HepG2 (cell line): ENCODE data around the gene HSCB. TPM values are rescaled to one million over a fixed set of nuclear protein-coding genes. Genes with fewer than 3 reads are reported as not detected.

Experiments
- CEBPB ChIP-seq: IDR thresholded peaks from 2 replicates; pipeline ENCODE4 v1.6.1; 2011; ENCODE audit warnings: low read depth, low read length, improper control_type of control experiment, borderline replicate concordance
- DBP ChIP-seq: sonication (generic); formaldehyde crosslinking; IDR thresholded peaks from 2 replicates; pipeline ENCODE4 v1.4.0; 2020; ENCODE audit warnings: missing genetic modification reagents; ENCODE audit errors: not compliant biosample characterization
- DMAP1 ChIP-seq: IDR thresholded peaks from 2 replicates; pipeline ENCODE4 v1.6.1; 2016
- EEA1 ChIP-seq: sonication (generic); formaldehyde crosslinking; IDR thresholded peaks from 2 replicates; pipeline ENCODE4 v1.5.1; 2020; ENCODE audit warnings: mild to moderate bottlenecking, missing genetic modification reagents, borderline replicate concordance
- FIP1L1 ChIP-seq: fragments of 200-400 bp; formaldehyde crosslinking; IDR thresholded peaks from 2 replicates; pipeline ENCODE4 v1.6.1; 2018; ENCODE audit warnings: low read depth, mild to moderate bottlenecking, low read length, moderate library complexity, borderline replicate concordance; ENCODE audit not compliant: insufficient read depth
- FOXK1 ChIP-seq: sonication (generic); formaldehyde crosslinking; IDR thresholded peaks from 2 replicates; pipeline ENCODE4 v1.4.0; 2020; ENCODE audit warnings: low read depth, missing genetic modification reagents, borderline replicate concordance
- FOXO1 ChIP-seq: sonication (generic); formaldehyde crosslinking; IDR thresholded peaks from 2 replicates; pipeline ENCODE4 v1.4.0; 2020; ENCODE audit warnings: missing genetic modification reagents
- GMEB1 ChIP-seq: sonication (generic); formaldehyde crosslinking; IDR thresholded peaks from 2 replicates; pipeline ENCODE4 v1.5.1; 2020; ENCODE audit warnings: missing genetic modification reagents, mild to moderate bottlenecking, borderline replicate concordance
- GMEB2 ChIP-seq: IDR thresholded peaks from 2 replicates; pipeline ENCODE4 v1.6.1; 2016; ENCODE audit warnings: missing biosample characterization, missing genetic modification reagents, low read depth
- HDAC2 ChIP-seq: sonication (generic); formaldehyde crosslinking; IDR thresholded peaks from 2 replicates; pipeline ENCODE4 v1.4.0; 2020; ENCODE audit warnings: missing genetic modification reagents
- HOXA3 ChIP-seq: sonication (generic); formaldehyde crosslinking; IDR thresholded peaks from 2 replicates; pipeline ENCODE4 v1.5.0; 2020; ENCODE audit warnings: missing genetic modification reagents
- MIER3 ChIP-seq: IDR thresholded peaks from 2 replicates; pipeline ENCODE4 v1.6.1; 2016; ENCODE audit warnings: missing compliant biosample characterization, borderline replicate concordance
- NR2C2 ChIP-seq: sonication (generic); formaldehyde crosslinking; IDR thresholded peaks from 2 replicates; pipeline ENCODE4 v1.4.0; 2020; ENCODE audit warnings: missing genetic modification reagents, mild to moderate bottlenecking, moderate library complexity, borderline replicate concordance
- PPARG ChIP-seq: conservative IDR thresholded peaks from 2 replicates; pipeline ENCODE4 v1.6.1; 2016; ENCODE audit warnings: missing biosample characterization, missing genetic modification reagents
- SMARCE1 ChIP-seq: fragments of 450-650 bp; IDR thresholded peaks from 2 replicates; pipeline ENCODE4 v1.6.1; 2017; ENCODE audit warnings: borderline replicate concordance
- SOX6 ChIP-seq, 2 experiments: fragments of 450-650 bp in 1 of 2; sonication (generic) in 1 of 2; formaldehyde crosslinking in 1 of 2; IDR thresholded peaks; 2 replicates each; pipeline versions ENCODE4 v1.4.0 to v1.6.1; 2017 to 2020; ENCODE audit warnings: antibody characterized with exemption in 1 of 2, mild to moderate bottlenecking in 1 of 2, missing genetic modification reagents in 1 of 2
- SUZ12 ChIP-seq: fragments of 150-350 bp; IDR thresholded peaks from 2 replicates; pipeline ENCODE4 v1.6.1; 2014; ENCODE audit warnings: low read depth, low read length
- TRIM24 ChIP-seq: sonication (generic); formaldehyde crosslinking; IDR thresholded peaks from 2 replicates; pipeline ENCODE4 v1.8.0; 2022; ENCODE audit warnings: mild to moderate bottlenecking, missing genetic modification reagents
- WIZ ChIP-seq: sonication (generic); formaldehyde crosslinking; IDR thresholded peaks from 2 replicates; pipeline ENCODE4 v1.5.1; 2020; ENCODE audit warnings: mild to moderate bottlenecking, missing genetic modification reagents
- ZNF24 ChIP-seq: fragments of 450-650 bp; IDR thresholded peaks from 2 replicates; pipeline ENCODE4 v1.6.1; 2017; ENCODE audit warnings: antibody characterized with exemption, mild to moderate bottlenecking
- ZNF276 ChIP-seq: sonication (generic); formaldehyde crosslinking; IDR thresholded peaks from 2 replicates; pipeline ENCODE4 v1.4.0; 2020; ENCODE audit warnings: mild to moderate bottlenecking, low read depth, missing genetic modification reagents
- ZSCAN22 ChIP-seq: sonication (generic); formaldehyde crosslinking; IDR thresholded peaks from 2 replicates; pipeline ENCODE4 v1.4.0; 2020; ENCODE audit warnings: mild to moderate bottlenecking, missing genetic modification reagents
- ZSCAN31 ChIP-seq: sonication (generic); formaldehyde crosslinking; IDR thresholded peaks from 2 replicates; pipeline ENCODE4 v1.5.0; 2020; ENCODE audit warnings: low read depth, mild to moderate bottlenecking, missing genetic modification reagents
- polyA plus RNA-seq, 8 experiments: library from polyadenylated mRNA; depleted of rRNA in 3 of 8; stranded (reverse) in 7 of 8; unstranded in 1 of 8; fragments of >200 nt; fragmentation: Illumina TruSeq in 4 of 8; extraction: Trizol in 4 of 8; gene quantifications; 2 replicates each; pipeline versions ENCODE4 v1.2.1 to v1.2.3, GENCODE V29; 2011 to 2016; ENCODE audit warnings: low read depth in 4 of 8, missing spikeins in 1 of 8, mixed read lengths in 1 of 8; ENCODE audit not compliant: insufficient read depth in 1 of 8
- total RNA-seq, 5 experiments: library from RNA; depleted of rRNA; stranded (reverse); fragments of >200 nt; fragmentation: Illumina TruSeq; extraction: Trizol; gene quantifications; 2 replicates each; pipeline ENCODE4 v1.2.3, GENCODE V29; 2016; ENCODE audit warnings: low read depth in 1 of 5

HSCB gene
- total and polyA plus RNA-seq, 2 of the 13 experiments (the other 11 are each of a cell fraction or from before 2014, with no cell fraction given), result 15.4 to 20.9 TPM

- peak; percentile 77 for TF ChIP-seq GMEB1 (CRISPR knock-in tag)
- TF ChIP-seq TRIM24 (CRISPR knock-in tag), result no peak
- TF ChIP-seq FOXO1 (CRISPR knock-in tag), result peak; percentile 83
- TF ChIP-seq SMARCE1, result no peak
- TF ChIP-seq HOXA3 (CRISPR knock-in tag), result peak; percentile 95
- TF ChIP-seq SUZ12, result peak; percentile 84
- TF ChIP-seq FOXK1 (CRISPR knock-in tag), result peak; percentile 99
- TF ChIP-seq DMAP1 (CRISPR knock-in tag), result peak; percentile 49; the same call in 1 of the 2 replicates
- peak; percentile 82; the same call in 1 of the 2 replicates for TF ChIP-seq MIER3 (CRISPR knock-in tag)
- TF ChIP-seq EEA1, result no peak
- TF ChIP-seq NR2C2 (CRISPR knock-in tag), result peak; percentile 90
- no peak for TF ChIP-seq SOX6 (IDR thresholded peaks at IDR 0.05)
- no peak for TF ChIP-seq SOX6 (CRISPR knock-in tag; IDR thresholded peaks at IDR 0.05)
- TF ChIP-seq ZNF24, result no peak
- TF ChIP-seq ZSCAN22, result 0 out of 2 replicates have a peak, but pooled peaks have one; percentile 50
- peak; percentile 77 for TF ChIP-seq HDAC2
- TF ChIP-seq PPARG (CRISPR knock-in tag), result 0 out of 2 replicates have a peak, but pooled peaks have one; percentile 30
- TF ChIP-seq CEBPB, result no peak
- TF ChIP-seq FIP1L1, result no peak
- peak; percentile 44 for TF ChIP-seq ZSCAN31
- no peak for TF ChIP-seq WIZ (CRISPR knock-in tag)
- TF ChIP-seq ZNF276, result 0 out of 2 replicates have a peak, but pooled peaks have one; percentile 33
- peak; percentile 17 for TF ChIP-seq DBP (CRISPR knock-in tag)
- TF ChIP-seq GMEB2, result 0 out of 2 replicates have a peak, but pooled peaks have one; percentile 63
Measured at GRCh38 chr22:28772633-28773460, 31.0 kb downstream of the HSCB start, which contains the start of gene CCDC117 (continued).
